Neural progenitor cell (in vitro differentiated cells): ENCODE measurements around the gene CRYBA4. TPM values are rescaled to one million over a fixed set of nuclear protein-coding genes. Genes with fewer than 3 reads are reported as not detected.

Source experiments
- DNase-seq: peaks from one replicate; pipeline ENCODE4 v3.0.0-alpha.2; 2016; ENCODE audit warnings: low spot score
- H2AFZ ChIP-seq: fragments of 200-600 bp; sonication (generic); replicated peaks from 2 replicates; pipeline ENCODE4 v1.6.1; 2016; ENCODE audit warnings: antibody characterized with exemption
- H3F3A ChIP-seq: fragments of 200-600 bp; sonication (generic); 2 replicates; pipeline ENCODE4 v1.6.1; 2016; ENCODE audit warnings: antibody characterized with exemption, low read depth
- H3K27ac ChIP-seq: fragments of 200-600 bp; sonication (generic); 2 replicates; pipeline ENCODE4 v1.5.1; 2016; ENCODE audit warnings: mild to moderate bottlenecking
- H3K27me3 ChIP-seq: fragments of 200-600 bp; sonication (generic); 2 replicates; pipeline ENCODE4 v1.6.1; 2016; ENCODE audit warnings: mild to moderate bottlenecking, moderate library complexity
- H3K36me3 ChIP-seq: fragments of 200-600 bp; sonication (generic); 2 replicates; pipeline ENCODE4 v1.5.1; 2016
- H3K4me1 ChIP-seq: fragments of 200-600 bp; sonication (generic); 2 replicates; pipeline ENCODE4 v1.6.1; 2016; ENCODE audit warnings: mixed run types
- H3K4me2 ChIP-seq: fragments of 200-600 bp; sonication (generic); 2 replicates; pipeline ENCODE4 v1.6.1; 2016
- H3K4me3 ChIP-seq: fragments of 200-600 bp; sonication (generic); 2 replicates; pipeline ENCODE4 v1.5.1; 2016
- H3K79me2 ChIP-seq: fragments of 200-600 bp; sonication (generic); 2 replicates; pipeline ENCODE4 v1.6.1; 2016; ENCODE audit warnings: low read depth
- H3K9ac ChIP-seq: fragments of 200-600 bp; sonication (generic); 2 replicates; pipeline ENCODE4 v1.6.1; 2016
- H3K9me3 ChIP-seq: fragments of 200-600 bp; sonication (generic); 2 replicates; pipeline ENCODE4 v1.5.1; 2016; ENCODE audit warnings: low read depth
- H4K20me1 ChIP-seq: fragments of 200-600 bp; sonication (generic); 2 replicates; pipeline ENCODE4 v1.6.1; 2016; ENCODE audit warnings: low read depth
- H3K27ac Mint-ChIP-seq: 3 replicates; pipeline ENCODE4 v1.8.0; 2021; ENCODE audit warnings: mixed read lengths
- H3K27me3 Mint-ChIP-seq: 2 replicates; pipeline ENCODE4 v1.8.0; 2022; ENCODE audit warnings: low read depth, mild to moderate bottlenecking, inconsistent platforms, moderate library complexity, mixed read lengths; ENCODE audit not compliant: insufficient read depth
- H3K36me3 Mint-ChIP-seq: 3 replicates; pipeline ENCODE4 v1.8.0; 2021; ENCODE audit warnings: mixed read lengths
- H3K4me1 Mint-ChIP-seq: 3 replicates; pipeline ENCODE4 v1.8.0; 2021; ENCODE audit warnings: mixed read lengths
- H3K4me3 Mint-ChIP-seq: 3 replicates; pipeline ENCODE4 v1.8.0; 2021; ENCODE audit warnings: mild to moderate bottlenecking, moderate library complexity, mixed read lengths
- H3K9me3 Mint-ChIP-seq: 3 replicates; pipeline ENCODE4 v1.8.0; 2020; ENCODE audit warnings: mixed read lengths
- CTCF ChIP-seq: fragments of 200-600 bp; sonication (generic); IDR thresholded peaks from 2 replicates; pipeline ENCODE4 v1.5.1; 2017; ENCODE audit warnings: antibody characterized with exemption, mild to moderate bottlenecking
- EZH2 ChIP-seq: fragments of 200-600 bp; sonication (generic); IDR thresholded peaks from 2 replicates; pipeline ENCODE4 v1.6.1; 2017; ENCODE audit warnings: antibody characterized with exemption, mild to moderate bottlenecking, moderate library complexity
- EZH2phosphoT487 ChIP-seq: fragments of 200-600 bp; sonication (generic); IDR thresholded peaks from 2 replicates; pipeline ENCODE4 v1.6.1; 2017; ENCODE audit warnings: antibody characterized with exemption
- total RNA-seq: library from RNA; depleted of rRNA; stranded (reverse); fragments of >200 nt; gene quantifications from 2 replicates; pipeline ENCODE4 v1.2.3, GENCODE V29; 2015; ENCODE audit warnings: low replicate concordance

CRYBA4 gene
- total RNA-seq, 1 donor from 2014 or later = 1.1 TPM

- peak overlapping the region; percentile 10 for H3K27ac ChIP-seq
- H3K27me3 Mint-ChIP-seq = peaks cover 13% of the 10 kb centered on the region
- TF ChIP-seq EZH2 = no peak
- no peak for TF ChIP-seq CTCF
- no peak for TF ChIP-seq EZH2phosphoT487
- no peaks in the 10 kb centered on the region for H3K27me3 ChIP-seq
- H3K4me1 ChIP-seq = peaks cover 13% of the 10 kb centered on the region
- H3K4me3 Mint-ChIP-seq = peak overlapping the region; percentile 56
- H3K79me2 ChIP-seq = peaks cover 11% of the 10 kb centered on the region
- H3K36me3 ChIP-seq = no peaks in the 10 kb centered on the region
- no peaks in the 10 kb centered on the region for H3K9me3 ChIP-seq
- H3K9me3 Mint-ChIP-seq = no peaks in the 10 kb centered on the region
- peaks cover 53% of the 10 kb centered on the region for H3K4me1 Mint-ChIP-seq
- H3K9ac ChIP-seq = no peak overlapping the region
- H4K20me1 ChIP-seq = peaks cover 44% of the 10 kb centered on the region
- no peak overlapping the region for H2AFZ ChIP-seq
- peaks cover 65% of the 10 kb centered on the region for H3F3A ChIP-seq
- no peak for DNase-seq
- H3K27ac Mint-ChIP-seq = no peak overlapping the region
- no peak overlapping the region for H3K4me2 ChIP-seq
- peaks cover 8% of the 10 kb centered on the region for H3K36me3 Mint-ChIP-seq
- H3K4me3 ChIP-seq = no peak overlapping the region
Measured at GRCh38 chr22:26670459-26670858, 48.7 kb downstream of the CRYBA4 start.

GRCh38 chr22:26671317-26672059 is 49.7 kb downstream of the CRYBA4 start:
- H3F3A ChIP-seq = peaks cover 65% of the 10 kb centered on the region
- Mint-ChIP-seq H3K4me1 (peaks cover 61% of the 10 kb centered on the region), H3K36me3 (peaks cover 9% of the 10 kb centered on the region), H3K4me3 (peak overlapping the region; percentile 84), H3K9me3 (no peaks in the 10 kb centered on the region), H3K27ac (peak overlapping the region; percentile 84), H3K27me3 (peaks cover 12% of the 10 kb centered on the region)
- no peaks in the 10 kb centered on the region for H3K27me3 ChIP-seq
- TF ChIP-seq CTCF = no peak
- TF ChIP-seq EZH2 = no peak
- TF ChIP-seq EZH2phosphoT487 = no peak
- no peak overlapping the region for H3K4me3 ChIP-seq
- H4K20me1 ChIP-seq = peaks cover 36% of the 10 kb centered on the region
- no peak overlapping the region for H2AFZ ChIP-seq
- no peaks in the 10 kb centered on the region for H3K36me3 ChIP-seq
- no peaks in the 10 kb centered on the region for H3K9me3 ChIP-seq
- peaks cover 2% of the 10 kb centered on the region for H3K79me2 ChIP-seq
- peaks cover 21% of the 10 kb centered on the region for H3K4me1 ChIP-seq
- peak overlapping the region; percentile 98 for H3K27ac ChIP-seq
- no peak overlapping the region for H3K9ac ChIP-seq
- H3K4me2 ChIP-seq = peak overlapping the region; percentile 84
- DNase-seq = no peak

- Histone ChIP-seq H3K36me3 (no peaks in the 10 kb centered on the region), H3K79me2 (no peaks in the 10 kb centered on the region), H3K9ac (no peak overlapping the region), H3K27ac (peak overlapping the region; percentile 98), H3K4me2 (peak overlapping the region; percentile 84), H3K27me3 (no peaks in the 10 kb centered on the region), H3K4me3 (peak overlapping the region; percentile 55), H4K20me1 (peaks cover 31% of the 10 kb centered on the region), H3K4me1 (peaks cover 21% of the 10 kb centered on the region), H3F3A (peaks cover 65% of the 10 kb centered on the region), H3K9me3 (no peaks in the 10 kb centered on the region), H2AFZ (no peak overlapping the region)
- peak overlapping the region; percentile 84 for H3K4me3 Mint-ChIP-seq
- H3K27ac Mint-ChIP-seq = peak overlapping the region; percentile 84
- H3K27me3 Mint-ChIP-seq = peaks cover 9% of the 10 kb centered on the region
- H3K36me3 Mint-ChIP-seq = peaks cover 7% of the 10 kb centered on the region
- no peaks in the 10 kb centered on the region for H3K9me3 Mint-ChIP-seq
- DNase-seq = no peak
- H3K4me1 Mint-ChIP-seq = peaks cover 60% of the 10 kb centered on the region
- TF ChIP-seq EZH2phosphoT487 = no peak
- no peak for TF ChIP-seq EZH2
Measured at GRCh38 chr22:26672060-26672471, 50.3 kb downstream of the CRYBA4 start.
